ENCODE results near the gene CCDC179. TPM values are rescaled to one million over a fixed set of nuclear protein-coding genes. Genes with fewer than 3 reads are reported as not detected.

Gene CCDC179
- total and polyA plus RNA-seq, 2 of the 13 experiments (the other 11 are each of a cell fraction or from before 2014, with no cell fraction given): not detected

GRCh38 chr11:22829231-22830081 is 30.8 kb downstream of the CCDC179 start, which contains the start of gene SVIP (continued):
- TF ChIP-seq TAF1 (CRISPR knock-in tag; IDR thresholded peaks at IDR 0.05) (peak; percentile 84; the same call in 1 of the 2 replicates), ZNF720 (CRISPR knock-in tag; IDR thresholded peaks at IDR 0.05) (no peak), REL (CRISPR knock-in tag; conservative IDR thresholded peaks at IDR 0.05) (0 out of 2 replicates have a peak, but pooled peaks have one; percentile 31), ZNF737 (CRISPR knock-in tag; IDR thresholded peaks at IDR 0.05; ENCODE audit: borderline replicate concordance) (no peak), IRF2 (CRISPR knock-in tag; IDR thresholded peaks at IDR 0.05) (peak; percentile 66), FOXA1 (IDR thresholded peaks at IDR 0.05) (no peak), FOXA1 (CRISPR knock-in tag; IDR thresholded peaks at IDR 0.05) (no peak), MEF2D (CRISPR knock-in tag; IDR thresholded peaks at IDR 0.05) (0 out of 2 replicates have a peak, but pooled peaks have one; percentile 57), EHMT2 (IDR thresholded peaks at IDR 0.05; ENCODE audit: borderline replicate concordance, low read depth, low read length) (no peak), THAP11 (CRISPR knock-in tag; IDR thresholded peaks at IDR 0.05) (peak; percentile 54), BORCS8-MEF2B (CRISPR knock-in tag; IDR thresholded peaks at IDR 0.05) (peak; percentile 74; the same call in 1 of the 2 replicates), ETV5 (CRISPR knock-in tag; IDR thresholded peaks at IDR 0.05; ENCODE audit: borderline replicate concordance) (peak; percentile 53; the same call in 1 of the 2 replicates), FOXC1 (CRISPR knock-in tag; IDR thresholded peaks at IDR 0.05; ENCODE audit: borderline replicate concordance) (peak; percentile 59; the same call in 1 of the 2 replicates), GPN1 (CRISPR knock-in tag; IDR thresholded peaks at IDR 0.05; ENCODE audit: borderline replicate concordance) (no peak), RBFOX2 (IDR thresholded peaks at IDR 0.05; ENCODE audit: low read depth, low read length) (peak; percentile 79), MLXIP (CRISPR knock-in tag; IDR thresholded peaks at IDR 0.05; ENCODE audit: borderline replicate concordance) (no peak), ZBTB40 (IDR thresholded peaks at IDR 0.05) (no peak), ZBTB40 (CRISPR knock-in tag; IDR thresholded peaks at IDR 0.05) (no peak), ZBTB20 (CRISPR knock-in tag; IDR thresholded peaks at IDR 0.05; ENCODE audit: borderline replicate concordance, low read depth) (no peak)
